Measurements from ENCODE around the gene WDR4. TPM values are rescaled to one million over a fixed set of nuclear protein-coding genes. Genes with fewer than 3 reads are reported as not detected.
"Not testable (repeated sequence)": the region's sequence is repeated elsewhere in the genome, so short reads cannot be mapped to it uniquely, and the experiment has no call there.

The WDR4 gene
- total RNA-seq, 1 donor from 2014 or later, result 65.6 TPM

GRCh38 chr21:42906233-42906632, 26.9 kb upstream of the WDR4 start:
- DNase-seq (ENCODE audit: low spot score), result no peak
- Mint-ChIP-seq H3K4me1 (ENCODE audit: low read depth) (no peaks in the 10 kb centered on the region), H3K27me3 (ENCODE audit: low read depth) (no peaks in the 10 kb centered on the region), H3K36me3 (ENCODE audit: low read depth) (peaks cover 52% of the 10 kb centered on the region), H3K9me3 (no peaks in the 10 kb centered on the region), H3K4me3 (ENCODE audit: low read depth) (no peak overlapping the region), H3K27ac (no peak overlapping the region)
- intact Hi-C loops (cut with micrococcal nuclease), result no loop called here

- H3K27ac Mint-ChIP-seq, result no peak overlapping the region
- H3K36me3 Mint-ChIP-seq (ENCODE audit: low read depth), result peaks cover 48% of the 10 kb centered on the region
Observed at GRCh38 chr21:42905195-42905594, 25.9 kb upstream of the WDR4 start.

GRCh38 chr21:42903817-42904216, 24.5 kb upstream of the WDR4 start:
- intact Hi-C loops (cut with micrococcal nuclease), result no loop called here
- Mint-ChIP-seq H3K27me3 (ENCODE audit: low read depth) (no peaks in the 10 kb centered on the region), H3K27ac (no peak overlapping the region), H3K9me3 (no peaks in the 10 kb centered on the region), H3K36me3 (ENCODE audit: low read depth) (peaks cover 40% of the 10 kb centered on the region), H3K4me3 (ENCODE audit: low read depth) (no peak overlapping the region), H3K4me1 (ENCODE audit: low read depth) (no peaks in the 10 kb centered on the region)
- no peak for DNase-seq (ENCODE audit: low spot score)

More at GRCh38 chr21:42905195-42905594, 25.9 kb upstream of the WDR4 start:
- DNase-seq (ENCODE audit: low spot score), result no peak
- Mint-ChIP-seq H3K4me3 (ENCODE audit: low read depth) (no peak overlapping the region), H3K27me3 (ENCODE audit: low read depth) (no peaks in the 10 kb centered on the region), H3K4me1 (ENCODE audit: low read depth) (no peaks in the 10 kb centered on the region), H3K9me3 (no peaks in the 10 kb centered on the region)
- intact Hi-C loops (cut with micrococcal nuclease), result no loop called here

GRCh38 chr21:42900446-42900845, 21.1 kb upstream of the WDR4 start:
- Mint-ChIP-seq H3K36me3 (ENCODE audit: low read depth) (peaks cover 49% of the 10 kb centered on the region), H3K27ac (no peak overlapping the region), H3K4me1 (ENCODE audit: low read depth) (no peaks in the 10 kb centered on the region), H3K27me3 (ENCODE audit: low read depth) (no peaks in the 10 kb centered on the region), H3K9me3 (no peaks in the 10 kb centered on the region), H3K4me3 (ENCODE audit: low read depth) (no peak overlapping the region)
- intact Hi-C loops (cut with micrococcal nuclease), result no loop called here
- no peak for DNase-seq (ENCODE audit: low spot score)

GRCh38 chr21:42892931-42893755, 13.8 kb upstream of the WDR4 start, which contains the start of gene NDUFV3:
Gene NDUFV3, plus strand, starts transcription at chr21:42893309. Its CDS starts 25 bp downstream, at chr21:42893334.
- H3K4me3 Mint-ChIP-seq (ENCODE audit: low read depth), result peak within 1 kb of the TSS; percentile 85
- intact Hi-C loops (cut with micrococcal nuclease), result loop anchor here (1.0 kb wide), 1 partner anchor 14 kb away; the partner anchor contains the start of gene WDR4
- H3K9me3 Mint-ChIP-seq, result no peaks in the 10 kb centered on the region
- peak; percentile 98 for DNase-seq (ENCODE audit: low spot score)
- peaks cover 11% of the 10 kb centered on the region for H3K4me1 Mint-ChIP-seq (ENCODE audit: low read depth)
- peak within 1 kb of the TSS; percentile 95 for H3K27ac Mint-ChIP-seq
- no peaks in the 10 kb centered on the region for H3K27me3 Mint-ChIP-seq (ENCODE audit: low read depth)
- H3K36me3 Mint-ChIP-seq (ENCODE audit: low read depth), result peaks cover 19% of the 10 kb centered on the region

GRCh38 chr21:42892582-42892930, 13.2 kb upstream of the WDR4 start:
- Mint-ChIP-seq H3K27me3 (ENCODE audit: low read depth) (no peaks in the 10 kb centered on the region), H3K4me3 (ENCODE audit: low read depth) (peak overlapping the region; percentile 85), H3K27ac (peak overlapping the region; percentile 95), H3K4me1 (ENCODE audit: low read depth) (peaks cover 11% of the 10 kb centered on the region), H3K9me3 (no peaks in the 10 kb centered on the region), H3K36me3 (ENCODE audit: low read depth) (peaks cover 14% of the 10 kb centered on the region)
- intact Hi-C loops (cut with micrococcal nuclease), result loop anchor here (1.0 kb wide), 1 partner anchor 13 kb away; the partner anchor contains the start of gene WDR4
- DNase-seq (ENCODE audit: low spot score), result no peak

- H3K27ac Mint-ChIP-seq, result no peak overlapping the region
- no peak overlapping the region for H3K4me3 Mint-ChIP-seq (ENCODE audit: low read depth)
- H3K9me3 Mint-ChIP-seq, result no peaks in the 10 kb centered on the region
- no peak for DNase-seq (ENCODE audit: low spot score)
- intact Hi-C loops (cut with micrococcal nuclease), result no loop called here
- H3K27me3 Mint-ChIP-seq (ENCODE audit: low read depth), result no peaks in the 10 kb centered on the region
- no peaks in the 10 kb centered on the region for H3K36me3 Mint-ChIP-seq (ENCODE audit: low read depth)
- H3K4me1 Mint-ChIP-seq (ENCODE audit: low read depth), result peaks cover 2% of the 10 kb centered on the region
Observed at GRCh38 chr21:42887326-42887725, 8.0 kb upstream of the WDR4 start.

GRCh38 chr21:42883921-42884320, 4.6 kb upstream of the WDR4 start:
- Mint-ChIP-seq H3K4me3 (ENCODE audit: low read depth) (no peak overlapping the region), H3K27me3 (ENCODE audit: low read depth) (no peaks in the 10 kb centered on the region), H3K36me3 (ENCODE audit: low read depth) (no peaks in the 10 kb centered on the region), H3K9me3 (no peaks in the 10 kb centered on the region), H3K4me1 (ENCODE audit: low read depth) (peaks cover 10% of the 10 kb centered on the region), H3K27ac (no peak overlapping the region)
- no peak for DNase-seq (ENCODE audit: low spot score)
- intact Hi-C loops (cut with micrococcal nuclease), result no loop called here

GRCh38 chr21:42880352-42880751, 1.0 kb upstream of the WDR4 start:
- Mint-ChIP-seq H3K9me3 (no peaks in the 10 kb centered on the region), H3K27me3 (ENCODE audit: low read depth) (no peaks in the 10 kb centered on the region), H3K4me1 (ENCODE audit: low read depth) (peaks cover 14% of the 10 kb centered on the region), H3K4me3 (ENCODE audit: low read depth) (peak overlapping the region; percentile 91), H3K27ac (peak overlapping the region; percentile 92), H3K36me3 (ENCODE audit: low read depth) (peaks cover 20% of the 10 kb centered on the region)
- no peak for DNase-seq (ENCODE audit: low spot score)
- intact Hi-C loops (cut with micrococcal nuclease), result no loop called here

- Mint-ChIP-seq H3K27ac (peak overlapping the region; percentile 92), H3K4me3 (ENCODE audit: low read depth) (peak overlapping the region; percentile 91), H3K9me3 (no peaks in the 10 kb centered on the region), H3K27me3 (ENCODE audit: low read depth) (no peaks in the 10 kb centered on the region), H3K4me1 (ENCODE audit: low read depth) (peaks cover 14% of the 10 kb centered on the region), H3K36me3 (ENCODE audit: low read depth) (peaks cover 36% of the 10 kb centered on the region)
- DNase-seq (ENCODE audit: low spot score), result no peak
- intact Hi-C loops (cut with micrococcal nuclease), result no loop called here
Observed at GRCh38 chr21:42878678-42878992, 704 bp downstream of the WDR4 start.

- peaks cover 14% of the 10 kb centered on the region for H3K4me1 Mint-ChIP-seq (ENCODE audit: low read depth)
- DNase-seq (ENCODE audit: low spot score); H3K27ac Mint-ChIP-seq; H3K4me3 Mint-ChIP-seq (ENCODE audit: low read depth); H3K27me3 Mint-ChIP-seq (ENCODE audit: low read depth); intact Hi-C loops (cut with micrococcal nuclease); H3K9me3 Mint-ChIP-seq: not testable (repeated sequence)
- peaks cover 55% of the 10 kb centered on the region for H3K36me3 Mint-ChIP-seq (ENCODE audit: low read depth)
Observed at GRCh38 chr21:42875811-42876210, 3.5 kb downstream of the WDR4 start.

GRCh38 chr21:42873096-42873495, 6.2 kb downstream of the WDR4 start:
- no peaks in the 10 kb centered on the region for H3K27me3 Mint-ChIP-seq (ENCODE audit: low read depth)
- H3K4me3 Mint-ChIP-seq (ENCODE audit: low read depth), result no peak overlapping the region
- intact Hi-C loops (cut with micrococcal nuclease), result no loop called here
- H3K36me3 Mint-ChIP-seq (ENCODE audit: low read depth), result peaks cover 73% of the 10 kb centered on the region
- no peaks in the 10 kb centered on the region for H3K9me3 Mint-ChIP-seq
- no peak for DNase-seq (ENCODE audit: low spot score)
- no peak overlapping the region for H3K27ac Mint-ChIP-seq
- H3K4me1 Mint-ChIP-seq (ENCODE audit: low read depth), result peaks cover 2% of the 10 kb centered on the region

GRCh38 chr21:42868196-42868595, 11.1 kb downstream of the WDR4 start:
- Mint-ChIP-seq H3K9me3 (no peaks in the 10 kb centered on the region), H3K4me1 (ENCODE audit: low read depth) (peaks cover 3% of the 10 kb centered on the region), H3K27me3 (ENCODE audit: low read depth) (no peaks in the 10 kb centered on the region), H3K4me3 (ENCODE audit: low read depth) (no peak overlapping the region), H3K36me3 (ENCODE audit: low read depth) (peaks cover 78% of the 10 kb centered on the region), H3K27ac (no peak overlapping the region)
- no peak for DNase-seq (ENCODE audit: low spot score)
- intact Hi-C loops (cut with micrococcal nuclease), result no loop called here

Measured in activated T-helper 2 cell treated with anti-CD3 and anti-CD28 coated beads, Interferon-gamma antibody, Interleukin-2, Interleukin-4, amounts not matched to agents 10 μg/mL and 5 μg/mL and 100 μg/mL, durations not matched to agents 14 hours and 24 hours and 36 hours (primary cell).